ENCODE measurements around the gene SF3B6.

- TF ChIP-seq, protein P1, sequence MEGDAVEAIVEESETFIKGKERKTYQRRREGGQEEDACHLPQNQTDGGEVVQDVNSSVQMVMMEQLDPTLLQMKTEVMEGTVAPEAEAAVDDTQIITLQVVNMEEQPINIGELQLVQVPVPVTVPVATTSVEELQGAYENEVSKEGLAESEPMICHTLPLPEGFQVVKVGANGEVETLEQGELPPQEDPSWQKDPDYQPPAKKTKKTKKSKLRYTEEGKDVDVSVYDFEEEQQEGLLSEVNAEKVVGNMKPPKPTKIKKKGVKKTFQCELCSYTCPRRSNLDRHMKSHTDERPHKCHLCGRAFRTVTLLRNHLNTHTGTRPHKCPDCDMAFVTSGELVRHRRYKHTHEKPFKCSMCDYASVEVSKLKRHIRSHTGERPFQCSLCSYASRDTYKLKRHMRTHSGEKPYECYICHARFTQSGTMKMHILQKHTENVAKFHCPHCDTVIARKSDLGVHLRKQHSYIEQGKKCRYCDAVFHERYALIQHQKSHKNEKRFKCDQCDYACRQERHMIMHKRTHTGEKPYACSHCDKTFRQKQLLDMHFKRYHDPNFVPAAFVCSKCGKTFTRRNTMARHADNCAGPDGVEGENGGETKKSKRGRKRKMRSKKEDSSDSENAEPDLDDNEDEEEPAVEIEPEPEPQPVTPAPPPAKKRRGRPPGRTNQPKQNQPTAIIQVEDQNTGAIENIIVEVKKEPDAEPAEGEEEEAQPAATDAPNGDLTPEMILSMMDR (conservative IDR thresholded peaks at IDR 0.05; ENCODE audit: low read depth, low read length): no peak
- TF ChIP-seq POLR2A (IDR thresholded peaks at IDR 0.05; ENCODE audit: low read depth, low read length): no peak
- TF ChIP-seq, protein P2, sequence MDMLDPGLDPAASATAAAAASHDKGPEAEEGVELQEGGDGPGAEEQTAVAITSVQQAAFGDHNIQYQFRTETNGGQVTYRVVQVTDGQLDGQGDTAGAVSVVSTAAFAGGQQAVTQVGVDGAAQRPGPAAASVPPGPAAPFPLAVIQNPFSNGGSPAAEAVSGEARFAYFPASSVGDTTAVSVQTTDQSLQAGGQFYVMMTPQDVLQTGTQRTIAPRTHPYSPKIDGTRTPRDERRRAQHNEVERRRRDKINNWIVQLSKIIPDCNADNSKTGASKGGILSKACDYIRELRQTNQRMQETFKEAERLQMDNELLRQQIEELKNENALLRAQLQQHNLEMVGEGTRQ (IDR thresholded peaks at IDR 0.05; ENCODE audit: low read depth, low read length): no peak
- TF ChIP-seq BHLHE40 (IDR thresholded peaks at IDR 0.05; ENCODE audit: low read depth, low read length): no peak
Measured at GRCh38 chr2:24054366-24055010, 21.6 kb downstream of the SF3B6 start.
